Endodermal cell (in vitro differentiated cells): ENCODE measurements around the gene FTO. TPM values are rescaled to one million over a fixed set of nuclear protein-coding genes. Genes with fewer than 3 reads are reported as not detected.
"Not testable (repeated sequence)": the region's sequence is repeated elsewhere in the genome, so short reads cannot be mapped to it uniquely, and the experiment has no call there.

ENCODE experiments used
- DNase-seq: peaks from one replicate; pipeline ENCODE4 v3.0.0-alpha.2; 2017
- H3K27ac ChIP-seq: 2 replicates; pipeline ENCODE4 v1.5.1; 2013; ENCODE audit warnings: mild to moderate bottlenecking, low read depth, low read length, moderate library complexity
- H3K27me3 ChIP-seq: 2 replicates; pipeline ENCODE4 v1.6.1; 2013; ENCODE audit warnings: mild to moderate bottlenecking, low read length, moderate library complexity; ENCODE audit not compliant: insufficient read depth, control insufficient read depth, poor library complexity, severe bottlenecking
- H3K36me3 ChIP-seq: 2 replicates; pipeline ENCODE4 v1.7.0; 2013; ENCODE audit warnings: mild to moderate bottlenecking, low read length, moderate library complexity; ENCODE audit not compliant: control insufficient read depth, insufficient read depth
- H3K4me1 ChIP-seq: one replicate; pipeline ENCODE4 v1.7.0; 2013; ENCODE audit warnings: low read length; ENCODE audit not compliant: control insufficient read depth, insufficient read depth
- H3K4me3 ChIP-seq: 2 replicates; pipeline ENCODE4 v1.5.1; 2013; ENCODE audit warnings: mild to moderate bottlenecking, low read length, moderate library complexity
- H3K9ac ChIP-seq: 2 replicates; pipeline ENCODE4 v1.6.1; 2013; ENCODE audit warnings: mild to moderate bottlenecking, low read length, moderate library complexity; ENCODE audit not compliant: poor library complexity, severe bottlenecking; ENCODE audit errors: extremely low read depth
- H3K9me3 ChIP-seq: 2 replicates; pipeline ENCODE4 v1.6.1; 2013; ENCODE audit warnings: mild to moderate bottlenecking, low read length, moderate library complexity; ENCODE audit not compliant: control insufficient read depth
- H3K27ac Mint-ChIP-seq: 2 replicates; pipeline ENCODE4 v1.8.0; 2020; ENCODE audit warnings: mixed read lengths
- H3K27me3 Mint-ChIP-seq: 2 replicates; pipeline ENCODE4 v1.8.0; 2021; ENCODE audit warnings: mild to moderate bottlenecking, mixed read lengths; ENCODE audit not compliant: insufficient read depth
- H3K36me3 Mint-ChIP-seq: 2 replicates; pipeline ENCODE4 v1.8.0; 2020; ENCODE audit warnings: low read depth, mixed read lengths
- H3K4me1 Mint-ChIP-seq: 2 replicates; pipeline ENCODE4 v1.8.0; 2020; ENCODE audit warnings: mixed read lengths
- H3K4me3 Mint-ChIP-seq: 2 replicates; pipeline ENCODE4 v1.8.0; 2020; ENCODE audit warnings: mild to moderate bottlenecking, moderate library complexity, mixed read lengths
- H3K9me3 Mint-ChIP-seq: 2 replicates; pipeline ENCODE4 v1.8.0; 2020; ENCODE audit warnings: mild to moderate bottlenecking, mixed read lengths
- CTCF ChIP-seq: fragments of 200-600 bp; sonication (generic); conservative IDR thresholded peaks from 2 replicates; pipeline ENCODE4 v1.5.0; 2021; ENCODE audit warnings: antibody characterized with exemption, mild to moderate bottlenecking
- WGBS, 2 experiments: methylation state at CpG; one replicate each; pipeline versions ENCODE4 v1.1.5 to v1.1.7; 2013; ENCODE audit warnings: missing lambda C conversion rate in 2 of 2, mixed read lengths in 1 of 2; ENCODE audit not compliant: insufficient coverage in 1 of 2, insufficient read length in 1 of 2; 5-methylcytosine and 5-hydroxymethylcytosine counted together
- total RNA-seq, 2 donors: library from RNA; stranded (reverse); fragmentation: NEBNext Ultra II Directional in 1 of 2; extraction: Animal tissue kit (Norgen Biotek cat#: 25700) in 1 of 2; gene quantifications; 2 replicates in 1 of 2; 3 replicates in 1 of 2; pipeline ENCODE4 v1.2.1, GENCODE V29; 2021

The FTO gene
- total RNA-seq, 2 donors from 2014 or later, result 80.3 to 102 TPM

GRCh38 chr16:53692146-53692545 is 11.8 kb upstream of the FTO start:
- WGBS, 2 experiments, result 48 to 89% methylated on average over 3 to 5 of the region's 5 CpGs
- H3K9me3 ChIP-seq, result peaks cover 11% of the 10 kb centered on the region
- Mint-ChIP-seq H3K4me3 (no peak overlapping the region), H3K4me1 (no peaks in the 10 kb centered on the region), H3K27me3 (no peaks in the 10 kb centered on the region), H3K9me3 (peaks cover 10% of the 10 kb centered on the region), H3K36me3 (peaks cover 36% of the 10 kb centered on the region), H3K27ac (peak overlapping the region; percentile 55)
- H3K4me3 ChIP-seq, result no peak overlapping the region
- peaks cover 15% of the 10 kb centered on the region for H3K36me3 ChIP-seq
- no peak overlapping the region for H3K9ac ChIP-seq
- H3K4me1 ChIP-seq, result no peaks in the 10 kb centered on the region
- H3K27me3 ChIP-seq, result no peaks in the 10 kb centered on the region
- peak; percentile 81 for DNase-seq
- H3K27ac ChIP-seq, result no peak overlapping the region
- TF ChIP-seq CTCF, result peak; percentile 73

- Mint-ChIP-seq H3K27me3 (no peaks in the 10 kb centered on the region), H3K4me3 (no peak overlapping the region), H3K4me1 (no peaks in the 10 kb centered on the region), H3K36me3 (peaks cover 39% of the 10 kb centered on the region), H3K9me3 (peaks cover 15% of the 10 kb centered on the region), H3K27ac (no peak overlapping the region)
- TF ChIP-seq CTCF, result no peak
- 88 to 100% methylated on average over 4 to 5 of the region's 5 CpGs for WGBS, 2 experiments
- Histone ChIP-seq H3K27ac (no peak overlapping the region), H3K4me3 (no peak overlapping the region), H3K9me3 (peaks cover 11% of the 10 kb centered on the region), H3K9ac (no peak overlapping the region), H3K4me1 (no peaks in the 10 kb centered on the region), H3K27me3 (no peaks in the 10 kb centered on the region), H3K36me3 (peaks cover 9% of the 10 kb centered on the region)
- DNase-seq, result no peak
Observed at GRCh38 chr16:53693320-53693719, 10.6 kb upstream of the FTO start.

GRCh38 chr16:53695070-53695469 is 8.9 kb upstream of the FTO start:
- H3K9me3 Mint-ChIP-seq, result peaks cover 20% of the 10 kb centered on the region
- no peaks in the 10 kb centered on the region for H3K27me3 Mint-ChIP-seq
- WGBS, 2 experiments, result 78 to 100% methylated on average over 1 of the region's 1 CpG
- Histone ChIP-seq H3K27ac (no peak overlapping the region), H3K36me3 (peaks cover 9% of the 10 kb centered on the region), H3K9ac (no peak overlapping the region), H3K9me3 (peaks cover 11% of the 10 kb centered on the region), H3K4me3 (no peak overlapping the region), H3K27me3 (no peaks in the 10 kb centered on the region), H3K4me1 (no peaks in the 10 kb centered on the region)
- no peak overlapping the region for H3K4me3 Mint-ChIP-seq
- H3K36me3 Mint-ChIP-seq, result peaks cover 48% of the 10 kb centered on the region
- no peak overlapping the region for H3K27ac Mint-ChIP-seq
- no peaks in the 10 kb centered on the region for H3K4me1 Mint-ChIP-seq
- no peak for DNase-seq
- TF ChIP-seq CTCF, result no peak

- not testable (repeated sequence) for H3K4me1 Mint-ChIP-seq, H3K4me1 ChIP-seq, H3K4me3 ChIP-seq, H3K9ac ChIP-seq, H3K27me3 ChIP-seq, H3K27me3 Mint-ChIP-seq, DNase-seq, H3K27ac ChIP-seq, H3K4me3 Mint-ChIP-seq, H3K27ac Mint-ChIP-seq
- H3K36me3 Mint-ChIP-seq, result peaks cover 49% of the 10 kb centered on the region
- Histone ChIP-seq H3K9me3 (peaks cover 11% of the 10 kb centered on the region), H3K36me3 (peaks cover 14% of the 10 kb centered on the region)
- H3K9me3 Mint-ChIP-seq, result peaks cover 20% of the 10 kb centered on the region
- 90% methylated on average over 26 of the region's 31 CpGs; no CpG with 5 or more reads in 1 of the 2 experiments for WGBS, 2 experiments
Observed at GRCh38 chr16:53698271-53698670, 5.7 kb upstream of the FTO start.
